Measurements from ENCODE around the gene FAT2.
A peak's percentile ranks its signal among the peaks of the same experiment; 100 is the strongest.

The FAT2 gene

DNA sequence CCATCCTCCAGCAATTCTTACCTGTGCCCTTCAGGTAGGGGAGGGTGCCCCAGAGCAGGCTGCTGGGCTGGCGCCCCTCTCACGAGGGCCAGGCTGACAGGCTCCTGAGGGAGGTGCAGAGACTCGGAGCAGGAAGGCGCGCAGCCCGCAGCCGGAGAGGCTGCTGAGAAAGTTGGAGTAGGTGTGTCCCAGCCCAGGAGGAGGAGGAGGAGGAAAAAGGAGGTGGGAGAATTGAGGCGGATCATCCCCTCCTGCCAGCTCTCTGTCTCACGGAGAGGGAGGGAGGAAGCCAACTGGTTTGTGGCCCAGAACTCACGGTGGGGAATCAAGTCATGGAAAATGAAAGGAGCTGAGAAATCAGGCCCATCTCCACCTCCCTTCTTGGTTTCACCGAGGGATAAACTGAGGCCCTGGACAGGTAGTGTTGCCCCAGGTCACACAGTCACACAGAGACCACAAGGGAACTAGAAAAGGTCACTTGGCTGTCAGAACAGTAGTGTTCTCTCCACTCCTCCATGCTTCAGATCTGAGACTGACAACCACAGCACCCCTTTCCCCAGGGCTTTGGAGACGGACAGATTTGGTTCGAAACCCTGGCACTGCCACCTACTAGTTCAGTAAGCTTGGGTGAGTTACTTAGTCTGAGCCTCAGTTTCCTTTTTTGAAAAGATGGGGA is at the start of gene FAT2:
TSS of gene FAT2 (minus strand) at position 188 of the 676 bp plus-strand sequence. CDS start 22,400 bp downstream, outside the sequence.
- no peak for DNase-seq (ENCODE audit: low read depth, low spot score)

- no peak for DNase-seq (ENCODE audit: low read depth, low spot score)
Observed at GRCh38 chr5:151638619-151639018, 47.5 kb upstream of the FAT2 start.

DNA sequence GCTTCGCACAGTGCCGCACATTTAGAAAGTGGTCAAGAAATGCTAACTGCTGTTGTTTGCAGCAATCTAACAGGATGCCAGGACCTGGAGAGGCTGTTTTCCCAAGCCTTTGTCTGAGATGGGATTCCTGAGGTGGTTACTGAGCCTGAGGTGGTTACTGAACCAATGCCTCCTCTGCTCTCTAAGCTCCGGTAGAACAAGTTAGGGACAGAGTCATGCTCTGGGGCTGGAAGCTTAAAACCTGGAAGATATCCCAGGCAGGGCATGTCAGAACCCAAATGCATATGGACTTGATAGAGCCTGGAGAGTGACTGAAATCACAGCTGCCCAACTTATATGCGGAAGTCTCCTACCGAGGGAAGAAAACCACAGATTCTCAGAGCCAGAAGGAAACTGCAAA is 46.5 kb upstream of the FAT2 start:
- no peak for DNase-seq (ENCODE audit: low read depth, low spot score)

GRCh38 chr5:151633892-151634291 is 42.8 kb upstream of the FAT2 start:
- DNase-seq (ENCODE audit: low read depth, low spot score), result no peak

DNA sequence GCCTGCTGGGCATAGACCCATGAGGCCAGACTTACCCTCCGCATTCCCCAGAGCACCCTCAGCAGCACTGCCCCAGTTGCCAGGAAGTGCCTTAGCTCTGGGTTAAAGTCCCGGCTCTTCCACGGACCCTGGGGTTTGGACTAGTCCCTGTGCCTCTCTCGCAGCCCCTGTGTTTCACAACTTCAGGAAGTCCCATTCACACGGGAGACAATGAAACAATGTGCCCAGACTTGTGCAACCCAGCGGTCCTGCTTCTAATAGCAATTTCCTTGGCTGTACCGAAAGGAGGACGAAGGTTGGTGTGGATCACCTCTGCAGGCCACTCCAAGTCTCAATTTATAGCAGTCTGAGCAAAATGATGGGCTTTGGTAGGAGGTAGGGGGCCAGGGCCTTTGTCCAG is 41.8 kb upstream of the FAT2 start:
- DNase-seq (ENCODE audit: low read depth, low spot score), result no peak

- DNase-seq (ENCODE audit: low read depth, low spot score), result no peak
Observed at GRCh38 chr5:151632524-151632923, 41.4 kb upstream of the FAT2 start.

DNA sequence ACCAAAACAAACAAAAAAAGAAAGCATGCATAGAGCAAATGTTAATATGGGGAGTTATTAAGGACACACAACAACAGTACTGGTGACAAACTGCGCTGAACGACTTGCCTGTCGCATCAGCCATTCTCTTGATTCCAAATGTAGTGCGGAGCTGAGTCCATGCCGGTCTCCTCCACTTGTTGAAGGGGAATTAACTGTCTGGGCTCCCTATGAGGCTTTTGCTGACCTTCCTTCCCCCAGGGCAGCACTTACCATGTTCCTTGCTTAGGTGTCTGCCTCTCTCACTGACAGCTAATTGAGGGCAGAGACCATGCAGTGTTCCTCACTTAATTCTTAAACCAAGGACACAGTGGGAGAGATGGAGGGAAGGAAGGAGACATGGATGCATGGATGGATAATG is 40.8 kb upstream of the FAT2 start:
- DNase-seq (ENCODE audit: low read depth, low spot score), result no peak

GRCh38 chr5:151630088-151630487 is 39.0 kb upstream of the FAT2 start:
- no peak for DNase-seq (ENCODE audit: low read depth, low spot score)

GRCh38 chr5:151628112-151628823 is 37.1 kb upstream of the FAT2 start:
- peak; percentile 39 for DNase-seq (ENCODE audit: low read depth, low spot score)

GRCh38 chr5:151627650-151628049 is 36.5 kb upstream of the FAT2 start:
- DNase-seq (ENCODE audit: low read depth, low spot score), result no peak

- DNase-seq (ENCODE audit: low read depth, low spot score), result no peak
Observed at GRCh38 chr5:151625285-151625684, 34.2 kb upstream of the FAT2 start.

DNA sequence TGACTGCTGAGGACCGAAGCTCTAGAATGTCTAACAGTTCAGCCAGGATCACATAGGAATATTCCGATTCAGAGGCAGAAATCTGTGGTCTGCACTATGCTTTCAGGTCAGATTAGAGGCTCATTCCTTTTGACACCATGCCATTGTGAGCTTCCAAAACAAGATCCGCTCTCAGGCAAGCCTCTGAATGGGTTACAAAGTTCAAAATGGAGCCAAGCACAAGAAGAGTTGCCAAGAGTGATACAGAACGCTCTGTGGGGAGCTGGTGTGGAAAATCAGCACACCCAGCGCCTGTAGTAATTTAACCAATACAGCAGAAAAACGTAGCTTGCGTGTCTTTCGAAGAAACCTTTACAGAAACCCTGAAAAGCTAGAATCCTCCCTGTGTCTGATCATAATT is 33.3 kb upstream of the FAT2 start:
- peak; percentile 61 for DNase-seq (ENCODE audit: low read depth, low spot score)

- peak; percentile 59 for DNase-seq (ENCODE audit: low read depth, low spot score)
Observed at GRCh38 chr5:151622367-151623088, 31.4 kb upstream of the FAT2 start.

GRCh38 chr5:151620461-151620840 is 29.3 kb upstream of the FAT2 start:
- DNase-seq (ENCODE audit: low read depth, low spot score), result no peak

- peak; percentile 60 for DNase-seq (ENCODE audit: low read depth, low spot score)
Observed at GRCh38 chr5:151619812-151620460, 28.8 kb upstream of the FAT2 start.

- no peak for DNase-seq (ENCODE audit: low read depth, low spot score)
Observed at GRCh38 chr5:151618907-151619306, 27.8 kb upstream of the FAT2 start.

GRCh38 chr5:151617841-151618710 is 26.9 kb upstream of the FAT2 start:
- DNase-seq (ENCODE audit: low read depth, low spot score), result no peak

- DNase-seq (ENCODE audit: low read depth, low spot score), result no peak
Observed at GRCh38 chr5:151617383-151617840, 26.3 kb upstream of the FAT2 start.

DNA sequence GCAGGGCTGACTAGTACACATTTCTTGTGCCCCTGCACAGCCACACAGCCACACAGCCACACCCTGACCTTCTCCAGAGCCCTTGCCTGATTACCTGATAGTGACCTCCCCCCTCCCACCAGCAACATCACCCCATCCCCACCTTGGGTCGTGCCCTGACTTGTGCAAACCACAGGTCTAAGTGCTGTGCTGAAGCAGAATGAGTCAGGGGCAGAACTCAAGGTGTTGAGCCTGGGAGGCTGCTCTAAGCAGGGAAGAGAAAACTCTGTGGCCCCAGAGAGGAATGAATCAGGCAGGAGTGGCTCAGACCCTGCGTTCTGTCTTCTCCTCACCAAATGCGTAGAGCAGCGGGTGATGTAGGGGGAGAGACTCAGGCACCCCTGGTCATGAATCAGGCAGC is 24.3 kb upstream of the FAT2 start:
- DNase-seq (ENCODE audit: low read depth, low spot score), result no peak

DNA sequence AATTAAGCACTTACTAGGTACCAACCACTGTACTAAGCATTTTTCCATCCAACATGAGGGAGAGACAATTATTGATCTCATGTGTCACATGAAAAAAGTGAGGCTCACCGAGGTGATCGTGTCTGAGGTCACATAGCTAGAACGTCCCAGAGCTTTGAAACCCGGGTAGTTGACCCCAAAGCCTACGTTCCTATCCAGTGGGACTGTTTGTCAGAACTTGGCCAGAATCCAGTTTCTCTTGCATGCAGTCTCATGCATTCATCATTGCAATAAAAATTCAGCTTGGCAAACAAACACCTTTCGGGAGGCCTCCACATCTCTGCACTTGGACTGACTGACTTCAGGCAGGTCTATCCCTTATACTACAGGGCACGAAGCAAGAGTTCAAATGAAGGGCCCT is 23.4 kb upstream of the FAT2 start:
- no peak for DNase-seq (ENCODE audit: low read depth, low spot score)

All from astrocyte of the hippocampus (primary cell).